Esophagus (tissue), 2 donors: Measurements from ENCODE around the gene CLCN1. TPM values are rescaled to one million over a fixed set of nuclear protein-coding genes. Genes with fewer than 3 reads are reported as not detected.

Source experiments
- H3K27ac ChIP-seq, 2 donors: one replicate each; pipeline ENCODE4 v1.5.1; 2013; ENCODE audit warnings: low read depth in 2 of 2, mild to moderate bottlenecking in 2 of 2, inconsistent platforms in 1 of 2, low read length in 1 of 2, moderate library complexity in 1 of 2
- H3K27me3 ChIP-seq, 2 donors: one replicate each; pipeline ENCODE4 v1.6.1; 2013; ENCODE audit warnings: low read length in 2 of 2, control low read depth in 1 of 2, mild to moderate bottlenecking in 1 of 2; ENCODE audit not compliant: insufficient read depth in 2 of 2, control insufficient read depth in 1 of 2
- H3K36me3 ChIP-seq, 2 donors: one replicate each; pipeline ENCODE4 v1.6.1; 2013; ENCODE audit warnings: low read length in 1 of 2; ENCODE audit not compliant: control insufficient read depth in 2 of 2, insufficient read depth in 2 of 2
- H3K4me1 ChIP-seq, 2 donors: one replicate each; pipeline ENCODE4 v1.6.1; 2013; ENCODE audit warnings: low read length in 1 of 2; ENCODE audit not compliant: control insufficient read depth in 2 of 2, insufficient read depth in 2 of 2
- H3K4me3 ChIP-seq, 2 donors: one replicate each; pipeline ENCODE4 v1.5.1; 2013; ENCODE audit warnings: low read length in 2 of 2, mild to moderate bottlenecking in 2 of 2, low read depth in 1 of 2, moderate library complexity in 1 of 2
- H3K9me3 ChIP-seq, 2 donors: one replicate each; pipeline ENCODE4 v1.6.1; 2013; ENCODE audit warnings: mild to moderate bottlenecking in 2 of 2, low read depth in 1 of 2, low read length in 1 of 2, moderate library complexity in 1 of 2; ENCODE audit not compliant: control insufficient read depth in 2 of 2, insufficient read depth in 1 of 2
- WGBS, 2 donors: extraction: QIAGEN DNeasy Blood & Tissue Kit; methylation state at CpG; one replicate each; pipeline ENCODE4 v1.1.7; 2013; 5-methylcytosine and 5-hydroxymethylcytosine counted together
- polyA plus RNA-seq, 2 donors: library from polyadenylated mRNA; stranded (reverse); fragments of 200-250 nt; gene quantifications; one replicate each; pipeline ENCODE4 v1.2.3, GENCODE V29; 2013
- donor health status: healthy with polysubstance abuse.
- donor health status: Bipolar disorder and iron deficiency.

The CLCN1 gene
- polyA plus RNA-seq, 2 donors: 0.31 to 0.44 TPM

GRCh38 chr7:143284591-143285469, 31.1 kb upstream of the CLCN1 start, which contains the start of gene TMEM139:
TMEM139 (plus strand) TSS chr7:143284958; CDS start chr7:143285958, 1,000 bp downstream.
- H3K4me3 ChIP-seq: peak within 1 kb of the TSS in 1 of 2 donors; percentile 11
- no peaks in the 10 kb centered on the region for H3K27me3 ChIP-seq
- no peaks in the 10 kb centered on the region for H3K36me3 ChIP-seq
- H3K9me3 ChIP-seq: no peaks in the 10 kb centered on the region
- peaks cover 0 to 3% of the 10 kb centered on the region in 2 donors for H3K4me1 ChIP-seq
- 44 to 63% methylated on average over 19 of the region's 19 CpGs for WGBS, 2 donors
- no peak within 1 kb of the TSS for H3K27ac ChIP-seq

- Histone ChIP-seq H3K27me3 (no peaks in the 10 kb centered on the region), H3K36me3 (no peaks in the 10 kb centered on the region), H3K4me1 (peaks cover 0 to 3% of the 10 kb centered on the region in 2 donors), H3K4me3 (no peak overlapping the region), H3K27ac (no peak overlapping the region), H3K9me3 (no peaks in the 10 kb centered on the region)
- 44 to 57% methylated on average over 3 of the region's 3 CpGs for WGBS, 2 donors
Observed at GRCh38 chr7:143285470-143285778, 30.5 kb upstream of the CLCN1 start.

GRCh38 chr7:143285806-143286521, 29.9 kb upstream of the CLCN1 start:
- Histone ChIP-seq H3K4me3 (no peak overlapping the region), H3K4me1 (peaks cover 0 to 5% of the 10 kb centered on the region in 2 donors)
- WGBS, 2 donors: 96% methylated on average over 11 of the region's 11 CpGs

GRCh38 chr7:143286522-143286890, 29.4 kb upstream of the CLCN1 start:
- H3K4me1 ChIP-seq: peaks cover 0 to 5% of the 10 kb centered on the region in 2 donors
- WGBS, 2 donors: 95 to 98% methylated on average over 6 of the region's 6 CpGs
- no peaks in the 10 kb centered on the region for H3K9me3 ChIP-seq
- H3K27ac ChIP-seq: no peak overlapping the region
- H3K27me3 ChIP-seq: no peaks in the 10 kb centered on the region
- no peak overlapping the region for H3K4me3 ChIP-seq
- H3K36me3 ChIP-seq: no peaks in the 10 kb centered on the region

More at GRCh38 chr7:143285806-143286521, 29.9 kb upstream of the CLCN1 start:
- H3K9me3 ChIP-seq: no peaks in the 10 kb centered on the region
- no peak overlapping the region for H3K27ac ChIP-seq
- no peaks in the 10 kb centered on the region for H3K36me3 ChIP-seq
- no peaks in the 10 kb centered on the region for H3K27me3 ChIP-seq

- no peaks in the 10 kb centered on the region for H3K27me3 ChIP-seq
- H3K4me1 ChIP-seq: peaks cover 0 to 5% of the 10 kb centered on the region in 2 donors
- H3K27ac ChIP-seq: peak overlapping the region; percentile 46 to 75
- peak overlapping the region; percentile 20 to 85 for H3K4me3 ChIP-seq
- no peaks in the 10 kb centered on the region for H3K9me3 ChIP-seq
- 75 to 81% methylated on average over 17 of the region's 17 CpGs for WGBS, 2 donors
- H3K36me3 ChIP-seq: peaks cover 3% of the 10 kb centered on the region in 2 donors
Observed at GRCh38 chr7:143287339-143287934, 28.5 kb upstream of the CLCN1 start.

GRCh38 chr7:143287935-143288826, 27.7 kb upstream of the CLCN1 start, which contains the start of gene CASP2:
CASP2 (plus strand) TSS chr7:143288351; CDS start chr7:143288456, 105 bp downstream.
- H3K27ac ChIP-seq: peak within 1 kb of the TSS; percentile 71 to 91
- 2 to 4% methylated on average over 76 to 84 of the region's 84 CpGs for WGBS, 2 donors

GRCh38 chr7:143288836-143289235, 27.1 kb upstream of the CLCN1 start:
- 1 to 2% methylated on average over 11 of the region's 11 CpGs for WGBS, 2 donors
- Histone ChIP-seq H3K27me3 (no peaks in the 10 kb centered on the region), H3K4me1 (peaks cover 0 to 5% of the 10 kb centered on the region in 2 donors), H3K36me3 (peaks cover 8 to 12% of the 10 kb centered on the region in 2 donors), H3K9me3 (no peaks in the 10 kb centered on the region), H3K27ac (peak overlapping the region; percentile 71 to 91), H3K4me3 (peak overlapping the region; percentile 85)

More at GRCh38 chr7:143287935-143288826, 27.7 kb upstream of the CLCN1 start, which contains the start of gene CASP2:
- H3K4me1 ChIP-seq: peaks cover 0 to 5% of the 10 kb centered on the region in 2 donors
- H3K36me3 ChIP-seq: peaks cover 6 to 8% of the 10 kb centered on the region in 2 donors
- H3K9me3 ChIP-seq: no peaks in the 10 kb centered on the region
- no peaks in the 10 kb centered on the region for H3K27me3 ChIP-seq
- peak within 1 kb of the TSS; percentile 85 for H3K4me3 ChIP-seq

- WGBS, 2 donors: 12 to 16% methylated on average over 6 of the region's 6 CpGs
- H3K27me3 ChIP-seq: no peaks in the 10 kb centered on the region
- H3K27ac ChIP-seq: no peak overlapping the region
- no peaks in the 10 kb centered on the region for H3K9me3 ChIP-seq
- peaks cover 9 to 14% of the 10 kb centered on the region in 2 donors for H3K36me3 ChIP-seq
- peak overlapping the region in 1 of 2 donors; percentile 85 for H3K4me3 ChIP-seq
- H3K4me1 ChIP-seq: peaks cover 0 to 5% of the 10 kb centered on the region in 2 donors
Observed at GRCh38 chr7:143289421-143289820, 26.5 kb upstream of the CLCN1 start.
